A549 treated with GW870086 at 1 μM for 4 hours (cell line): ENCODE data around the gene ZNF626. TPM values are rescaled to one million over a fixed set of nuclear protein-coding genes. Genes with fewer than 3 reads are reported as not detected.

Experiments used
- total RNA-seq: library from RNA; stranded (reverse); fragments of 200-300 nt; extraction: Qiagen RNA extraction; gene quantifications from 5 replicates; pipeline ENCODE4 v1.2.3, GENCODE V29; 2022; ENCODE audit warnings: low read depth

Gene ZNF626
- total RNA-seq: not detected in 5 replicates

GRCh38 chr19:20661150-20661819 lies at the start of gene ZNF626:
ZNF626 (minus strand) TSS chr19:20661571; CDS start chr19:20661446, 125 bp downstream.

Other genes with a start within 250 kb of the ZNF626 start
- 0.08 to 0.16 TPM in 2 of 5 replicates, not detected in the others for gene ZNF737, start 95.8 kb downstream of the ZNF626 start, total RNA-seq
- gene ZNF66, start 114.7 kb upstream of the ZNF626 start, total RNA-seq: not detected in 5 replicates